Activated naive CD4-positive, alpha-beta T cell treated with anti-CD3 and anti-CD28 coated beads, Interleukin-2, amount 50 U/mL, for 72 hours (primary cell): ENCODE measurements around the gene CTR9. TPM values are rescaled to one million over a fixed set of nuclear protein-coding genes. Genes with fewer than 3 reads are reported as not detected.
"Not testable (repeated sequence)": the region's sequence is repeated elsewhere in the genome, so short reads cannot be mapped to it uniquely, and the experiment has no call there.

Source experiments
- ATAC-seq, 2 donors: fragments of 150-1000 bp; cut with Tn5 transposase; 2 replicates each; pipeline ENCODE4 v1.10.0; 2021; ENCODE audit warnings: mild to moderate bottlenecking in 2 of 2, moderate library complexity in 2 of 2
- DNase-seq, 2 donors: peaks; one replicate each; pipeline ENCODE4 v3.0.0; 2021 to 2022; ENCODE audit warnings: low spot score in 2 of 2
- H3K27ac Mint-ChIP-seq, 2 donors: one replicate each; pipeline ENCODE4 v1.8.0; 2022; ENCODE audit warnings: mild to moderate bottlenecking in 2 of 2, mixed read lengths in 2 of 2
- H3K36me3 Mint-ChIP-seq, 2 donors: one replicate each; pipeline ENCODE4 v1.8.0; 2022; ENCODE audit warnings: mixed read lengths in 2 of 2
- H3K9me3 Mint-ChIP-seq, 2 donors: one replicate each; pipeline ENCODE4 v1.8.0; 2022; ENCODE audit warnings: mixed read lengths in 2 of 2
- total RNA-seq, 2 donors: library from RNA; stranded (reverse); gene quantifications; one replicate each; pipeline ENCODE4 v1.2.3, GENCODE V29; 2022

The CTR9 gene
- total RNA-seq, 2 donors from 2014 or later: 23.9 to 43.6 TPM

- no peak for DNase-seq
- Mint-ChIP-seq H3K27ac (no peak overlapping the region), H3K36me3 (peaks cover 27 to 46% of the 10 kb centered on the region in 2 donors), H3K9me3 (no peaks in the 10 kb centered on the region)
- no peak for ATAC-seq
These were observed 46.0 kb downstream of the CTR9 start for GRCh38 chr11:10797001-10797400.

GRCh38 chr11:10797531-10797930 is 46.5 kb downstream of the CTR9 start:
- H3K9me3 Mint-ChIP-seq: no peaks in the 10 kb centered on the region
- DNase-seq: no peak
- peaks cover 27 to 51% of the 10 kb centered on the region in 2 donors for H3K36me3 Mint-ChIP-seq
- H3K27ac Mint-ChIP-seq: no peak overlapping the region
- ATAC-seq: no peak

DNA sequence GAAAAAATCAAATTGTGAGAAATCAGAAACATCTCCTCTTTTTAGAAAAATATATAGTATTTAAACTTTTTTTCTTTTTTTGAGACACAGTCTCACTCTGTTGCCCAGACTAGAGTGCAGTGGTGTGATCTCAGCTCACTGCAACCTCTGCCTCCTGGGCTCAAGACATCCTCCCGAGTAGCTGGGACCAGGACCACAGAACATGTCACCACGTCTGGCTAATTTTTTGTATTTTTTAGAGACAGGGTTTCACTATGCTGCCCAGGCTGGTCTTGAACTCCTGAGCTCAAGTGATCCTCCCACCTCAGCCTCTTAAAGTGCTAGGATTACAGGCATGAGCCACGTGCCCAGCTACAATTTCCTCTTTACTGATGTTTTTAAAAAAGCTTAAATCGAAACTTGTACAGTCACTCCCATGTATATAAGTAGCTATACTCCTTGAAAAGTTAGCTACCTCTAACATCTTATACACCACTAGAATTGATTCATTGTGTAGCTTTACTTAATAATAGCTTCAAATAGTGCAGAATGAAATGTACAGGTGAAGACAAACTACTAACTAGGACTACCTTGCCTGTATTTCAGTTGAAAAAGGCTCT is 47.4 kb downstream of the CTR9 start:
- peak; percentile 10 to 23 for ATAC-seq
- H3K27ac Mint-ChIP-seq: peak overlapping the region; percentile 62 to 72
- H3K36me3 Mint-ChIP-seq: peaks cover 29 to 58% of the 10 kb centered on the region in 2 donors
- H3K9me3 Mint-ChIP-seq: no peaks in the 10 kb centered on the region
- DNase-seq: no peak

GRCh38 chr11:10800292-10800691 is 49.2 kb downstream of the CTR9 start:
- Mint-ChIP-seq H3K27ac (peak overlapping the region; percentile 18 to 34), H3K36me3 (peaks cover 47 to 77% of the 10 kb centered on the region in 2 donors), H3K9me3 (no peaks in the 10 kb centered on the region)
- DNase-seq (no peak), ATAC-seq (no peak)

DNA sequence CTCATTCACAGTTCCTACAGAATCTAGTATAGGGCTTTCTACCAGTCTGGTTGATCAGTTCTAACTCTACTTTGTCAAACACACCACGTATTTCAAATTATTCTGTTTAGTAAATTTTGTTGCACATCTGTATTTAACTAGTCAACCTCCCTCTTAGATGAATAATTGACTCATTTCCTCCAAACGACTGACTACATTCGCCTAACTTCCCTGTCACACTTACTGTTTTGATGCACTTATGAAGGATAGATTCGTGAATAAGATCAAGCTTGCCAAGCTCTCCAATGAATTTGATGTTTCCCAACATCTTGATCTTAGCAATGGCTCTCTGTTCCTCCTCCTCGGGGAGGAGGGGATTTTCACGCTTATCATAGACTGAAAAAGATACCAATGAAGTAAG is 52.6 kb downstream of the CTR9 start:
- DNase-seq: no peak
- ATAC-seq: no peak
- Mint-ChIP-seq H3K9me3 (no peaks in the 10 kb centered on the region), H3K27ac (peak overlapping the region; percentile 44 to 75), H3K36me3 (peaks cover 73 to 98% of the 10 kb centered on the region in 2 donors)

GRCh38 chr11:10805741-10806140 is 54.7 kb downstream of the CTR9 start:
- Mint-ChIP-seq H3K36me3 (peaks cover 66 to 81% of the 10 kb centered on the region in 2 donors), H3K9me3 (no peaks in the 10 kb centered on the region), H3K27ac (peak overlapping the region; percentile 82 to 94)
- no peak for DNase-seq
- ATAC-seq: no peak

DNA sequence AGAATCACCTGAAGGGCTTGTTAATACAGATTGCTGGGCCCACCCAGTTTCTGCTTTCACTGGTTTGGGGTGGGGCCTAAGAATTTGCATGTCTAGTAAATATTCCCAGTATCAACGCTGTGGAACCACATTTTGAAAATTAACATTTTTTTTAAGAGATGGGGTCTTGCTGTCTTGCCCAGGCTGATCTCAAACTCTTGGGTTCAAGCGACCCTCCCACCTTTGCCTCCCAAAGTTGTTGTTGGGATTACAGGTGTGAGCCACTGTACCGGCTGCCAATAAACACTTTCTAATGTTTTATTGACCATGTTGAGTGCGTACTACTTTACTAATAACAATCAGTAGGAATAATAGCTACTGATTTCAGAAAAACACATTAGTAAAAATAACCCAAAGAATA is 55.2 kb downstream of the CTR9 start:
- DNase-seq (no peak), ATAC-seq (no peak)
- peaks cover 64 to 77% of the 10 kb centered on the region in 2 donors for H3K36me3 Mint-ChIP-seq
- H3K9me3 Mint-ChIP-seq: no peaks in the 10 kb centered on the region
- peak overlapping the region; percentile 99 for H3K27ac Mint-ChIP-seq

GRCh38 chr11:10807493-10808234 is 56.6 kb downstream of the CTR9 start:
- peak; percentile 47 to 73 for DNase-seq
- Mint-ChIP-seq H3K9me3 (no peaks in the 10 kb centered on the region), H3K36me3 (peaks cover 60 to 62% of the 10 kb centered on the region in 2 donors), H3K27ac (peak overlapping the region; percentile 99)
- peak; percentile 0 to 1 for ATAC-seq

DNA sequence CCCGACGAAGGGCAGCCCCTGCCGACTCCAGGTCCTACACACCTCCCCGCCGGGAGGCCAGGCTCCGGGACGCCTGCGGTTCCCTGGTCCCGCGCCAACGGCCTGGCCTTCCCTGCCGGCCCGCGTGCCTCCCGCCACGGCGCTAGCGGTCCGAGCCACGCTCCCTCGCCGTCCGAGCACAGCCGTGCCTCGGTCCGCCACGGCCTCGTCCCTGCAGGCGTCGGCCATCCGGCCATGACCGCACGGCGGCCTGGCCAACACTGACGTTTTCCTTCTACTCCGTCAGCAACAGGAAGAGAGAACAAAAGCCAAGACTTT is 57.1 kb downstream of the CTR9 start:
- DNase-seq: peak in 1 of 2 donors; percentile 83
- Mint-ChIP-seq H3K9me3 (no peaks in the 10 kb centered on the region), H3K27ac (peak overlapping the region; percentile 99), H3K36me3 (peaks cover 59 to 60% of the 10 kb centered on the region in 2 donors)
- ATAC-seq: no peak

- Mint-ChIP-seq H3K9me3 (no peaks in the 10 kb centered on the region), H3K36me3 (peaks cover 53 to 55% of the 10 kb centered on the region in 2 donors), H3K27ac (peak within 1 kb of the TSS; percentile 99)
- DNase-seq: peak; percentile 98 to 99
- ATAC-seq: peak; percentile 93 to 94
These were observed 57.7 kb downstream of the CTR9 start, which contains the start of gene EIF4G2 for GRCh38 chr11:10808553-10809372. Gene EIF4G2, minus strand, starts transcription at chr11:10808926.

GRCh38 chr11:10809373-10810160 is 58.5 kb downstream of the CTR9 start:
- Mint-ChIP-seq H3K36me3 (peaks cover 45 to 47% of the 10 kb centered on the region in 2 donors), H3K27ac (peak overlapping the region; percentile 99), H3K9me3 (no peaks in the 10 kb centered on the region)
- peak; percentile 19 to 21 for ATAC-seq
- DNase-seq: peak in 1 of 2 donors; percentile 48

DNA sequence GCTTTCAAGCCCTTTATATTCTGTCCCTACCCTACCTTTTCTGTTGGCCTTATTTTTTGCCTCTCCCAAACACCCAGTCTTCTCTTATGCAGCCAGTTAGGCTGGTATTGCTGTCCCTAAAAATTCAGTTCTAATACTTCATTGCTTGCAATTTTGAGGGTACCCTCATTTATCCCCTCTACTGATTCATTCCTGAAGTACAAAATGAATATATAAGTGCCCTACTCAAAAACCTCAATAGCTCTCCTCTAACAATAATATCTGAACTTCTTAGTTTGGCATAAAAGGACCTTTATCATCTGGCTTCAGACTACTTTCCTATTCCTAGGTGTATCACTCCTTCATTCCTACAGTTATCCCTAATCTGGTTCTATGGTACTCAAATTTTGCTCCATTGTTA is 62.9 kb downstream of the CTR9 start:
- Mint-ChIP-seq H3K36me3 (peaks cover 1 to 10% of the 10 kb centered on the region in 2 donors), H3K9me3 (no peaks in the 10 kb centered on the region), H3K27ac (no peak overlapping the region)
- ATAC-seq (no peak), DNase-seq (no peak)

DNA sequence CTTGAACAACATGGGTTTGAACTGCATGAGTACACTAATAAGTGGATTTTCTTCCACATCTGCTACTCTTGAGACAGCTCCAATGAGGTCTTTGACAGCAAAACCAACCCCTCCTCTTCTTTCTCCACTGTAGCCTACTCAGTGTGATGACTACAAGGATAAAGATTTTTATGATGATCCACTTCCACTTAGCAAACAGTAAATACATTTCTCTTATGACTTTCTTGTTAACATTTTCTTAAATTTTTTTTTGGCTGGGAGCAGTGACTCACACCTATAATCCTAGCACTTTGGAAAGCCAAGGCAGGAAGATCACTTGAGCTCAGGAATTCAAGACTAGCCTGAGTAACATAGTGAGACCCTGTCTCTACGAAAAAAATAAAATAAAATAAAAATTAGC is 67.5 kb downstream of the CTR9 start:
- no peaks in the 10 kb centered on the region for H3K9me3 Mint-ChIP-seq
- ATAC-seq: no peak
- no peak for DNase-seq
- no peak overlapping the region for H3K27ac Mint-ChIP-seq
- H3K36me3 Mint-ChIP-seq: no peaks in the 10 kb centered on the region

DNA sequence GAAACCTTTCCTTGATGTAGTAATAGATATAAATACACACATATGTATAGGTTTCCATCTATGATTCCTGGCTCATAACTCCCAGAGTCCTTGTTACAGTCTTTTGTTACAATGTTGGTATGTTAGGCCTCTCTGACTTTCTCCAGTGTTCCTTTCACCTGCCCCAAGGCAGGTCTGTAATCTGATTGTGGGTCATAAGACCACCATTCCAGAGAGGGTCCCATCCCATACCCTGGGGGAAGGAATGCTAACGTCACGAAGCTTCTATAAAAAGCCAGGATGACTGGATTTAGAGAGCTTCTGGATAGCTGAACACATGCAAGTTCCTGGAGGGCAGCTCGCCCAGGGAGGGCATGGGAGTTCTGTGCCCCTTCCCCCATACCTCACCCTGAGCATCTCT is 71.4 kb downstream of the CTR9 start:
- ATAC-seq, H3K9me3 Mint-ChIP-seq, H3K36me3 Mint-ChIP-seq, DNase-seq: not testable (repeated sequence)
- peak overlapping the region in 1 of 2 donors; percentile 45 for H3K27ac Mint-ChIP-seq

- H3K36me3 Mint-ChIP-seq: peaks cover 0 to 5% of the 10 kb centered on the region in 2 donors
- DNase-seq (no peak), ATAC-seq (no peak)
- H3K27ac Mint-ChIP-seq: peak overlapping the region in 1 of 2 donors; percentile 45
- peaks cover 0 to 5% of the 10 kb centered on the region in 2 donors for H3K9me3 Mint-ChIP-seq
These were observed 72.1 kb downstream of the CTR9 start for GRCh38 chr11:10823152-10823579.

- Mint-ChIP-seq H3K36me3 (peaks cover 0 to 5% of the 10 kb centered on the region in 2 donors), H3K9me3 (peaks cover 0 to 6% of the 10 kb centered on the region in 2 donors), H3K27ac (peak overlapping the region in 1 of 2 donors; percentile 26)
- ATAC-seq: no peak
- no peak for DNase-seq
These were observed 73.8 kb downstream of the CTR9 start for GRCh38 chr11:10824888-10825287.
